Neural progenitor cell (in vitro differentiated cells): ENCODE data around the gene DAPK2.

ENCODE experiments used
- CTCF ChIP-seq: fragments of 200-600 bp; sonication (generic); IDR thresholded peaks from 2 replicates; pipeline ENCODE4 v1.5.1; 2017; ENCODE audit warnings: antibody characterized with exemption, mild to moderate bottlenecking
- EZH2 ChIP-seq: fragments of 200-600 bp; sonication (generic); IDR thresholded peaks from 2 replicates; pipeline ENCODE4 v1.6.1; 2017; ENCODE audit warnings: antibody characterized with exemption, mild to moderate bottlenecking, moderate library complexity

GRCh38 chr15:64010719-64011118, 35.6 kb downstream of the DAPK2 start:
- TF ChIP-seq CTCF: no peak
- TF ChIP-seq EZH2: no peak
